ENCODE results near the gene NTMT1. TPM values are rescaled to one million over a fixed set of nuclear protein-coding genes. Genes with fewer than 3 reads are reported as not detected.

The NTMT1 gene
- total RNA-seq, 1 donor from 2014 or later: 40.8 TPM

- Histone ChIP-seq H3K36me3 (ENCODE audit: control insufficient read depth, insufficient read depth, low read length) (no peaks in the 10 kb centered on the region), H3K27me3 (ENCODE audit: control insufficient read depth, insufficient read depth, low read length) (no peaks in the 10 kb centered on the region), H3K4me3 (ENCODE audit: low read depth, low read length) (no peak overlapping the region)
- DNase-seq (ENCODE audit: low read depth): no peak
- TF ChIP-seq, protein P1, sequence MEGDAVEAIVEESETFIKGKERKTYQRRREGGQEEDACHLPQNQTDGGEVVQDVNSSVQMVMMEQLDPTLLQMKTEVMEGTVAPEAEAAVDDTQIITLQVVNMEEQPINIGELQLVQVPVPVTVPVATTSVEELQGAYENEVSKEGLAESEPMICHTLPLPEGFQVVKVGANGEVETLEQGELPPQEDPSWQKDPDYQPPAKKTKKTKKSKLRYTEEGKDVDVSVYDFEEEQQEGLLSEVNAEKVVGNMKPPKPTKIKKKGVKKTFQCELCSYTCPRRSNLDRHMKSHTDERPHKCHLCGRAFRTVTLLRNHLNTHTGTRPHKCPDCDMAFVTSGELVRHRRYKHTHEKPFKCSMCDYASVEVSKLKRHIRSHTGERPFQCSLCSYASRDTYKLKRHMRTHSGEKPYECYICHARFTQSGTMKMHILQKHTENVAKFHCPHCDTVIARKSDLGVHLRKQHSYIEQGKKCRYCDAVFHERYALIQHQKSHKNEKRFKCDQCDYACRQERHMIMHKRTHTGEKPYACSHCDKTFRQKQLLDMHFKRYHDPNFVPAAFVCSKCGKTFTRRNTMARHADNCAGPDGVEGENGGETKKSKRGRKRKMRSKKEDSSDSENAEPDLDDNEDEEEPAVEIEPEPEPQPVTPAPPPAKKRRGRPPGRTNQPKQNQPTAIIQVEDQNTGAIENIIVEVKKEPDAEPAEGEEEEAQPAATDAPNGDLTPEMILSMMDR (IDR thresholded peaks at IDR 0.05; ENCODE audit: insufficient read depth, low read length, severe bottlenecking): no peak
- FAIRE-seq: no peak
These were observed 29.9 kb upstream of the NTMT1 start for GRCh38 chr9:129595903-129596540.

DNA sequence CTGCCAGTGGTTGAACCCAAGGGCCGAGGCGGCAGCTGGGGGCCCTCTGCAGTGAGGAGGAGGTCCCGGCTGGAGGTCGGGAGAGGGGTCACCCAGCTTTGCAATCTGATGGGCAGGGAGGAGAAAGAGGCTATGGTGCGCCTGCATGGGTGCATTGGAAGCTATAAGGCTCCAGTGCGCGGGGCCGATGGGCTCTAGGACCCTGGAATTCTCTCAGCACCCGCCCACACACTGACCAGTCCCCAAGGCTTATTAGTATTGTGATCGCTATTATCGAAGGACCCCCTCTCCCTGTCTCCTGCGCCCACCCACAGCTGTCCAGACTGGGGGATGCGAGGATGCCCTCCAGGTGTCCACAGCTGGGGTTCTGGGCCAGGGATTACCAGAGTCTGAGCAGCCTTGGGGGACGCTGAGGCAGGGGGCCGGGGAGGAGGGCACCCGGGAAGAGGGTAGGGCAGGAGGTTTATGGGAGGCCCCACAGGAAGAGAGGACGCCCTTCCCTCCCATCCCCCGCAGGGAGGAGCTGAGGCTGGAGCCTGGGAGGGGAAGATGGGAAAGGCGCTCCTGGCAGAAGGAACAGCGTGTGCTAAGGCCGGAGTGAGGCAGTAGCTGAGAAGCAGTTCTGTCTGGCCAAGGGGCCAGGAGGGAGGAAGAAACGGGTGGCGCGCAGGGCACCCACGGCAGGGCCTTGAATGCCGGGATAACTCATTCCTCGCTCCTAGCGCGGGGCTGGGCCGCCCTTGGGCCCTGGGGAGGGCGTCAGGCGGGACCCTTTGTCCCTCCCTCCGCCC lies 29.2 kb upstream of the NTMT1 start:
- Histone ChIP-seq H3K36me3 (ENCODE audit: control insufficient read depth, insufficient read depth, low read length) (no peaks in the 10 kb centered on the region), H3K4me3 (ENCODE audit: low read depth, low read length) (peak overlapping the region; percentile 50), H3K27me3 (ENCODE audit: control insufficient read depth, insufficient read depth, low read length) (no peaks in the 10 kb centered on the region)
- peak; percentile 41 for DNase-seq (ENCODE audit: low read depth)
- no peak for FAIRE-seq
- TF ChIP-seq, protein P1 (IDR thresholded peaks at IDR 0.05; ENCODE audit: insufficient read depth, low read length, severe bottlenecking): no peak

- peak overlapping the region; percentile 50 for H3K4me3 ChIP-seq (ENCODE audit: low read depth, low read length)
- DNase-seq (ENCODE audit: low read depth) (peak; percentile 33), FAIRE-seq (no peak)
These were observed 28.4 kb upstream of the NTMT1 start for GRCh38 chr9:129597355-129598088.

GRCh38 chr9:129598089-129598596 lies 27.8 kb upstream of the NTMT1 start:
- no peaks in the 10 kb centered on the region for H3K27me3 ChIP-seq (ENCODE audit: control insufficient read depth, insufficient read depth, low read length)
- DNase-seq (ENCODE audit: low read depth) (no peak), FAIRE-seq (no peak)
- TF ChIP-seq, protein P1 (IDR thresholded peaks at IDR 0.05; ENCODE audit: insufficient read depth, low read length, severe bottlenecking): no peak
- H3K36me3 ChIP-seq (ENCODE audit: control insufficient read depth, insufficient read depth, low read length): no peaks in the 10 kb centered on the region
- H3K4me3 ChIP-seq (ENCODE audit: low read depth, low read length): peak overlapping the region; percentile 50

More at GRCh38 chr9:129597355-129598088, 28.4 kb upstream of the NTMT1 start:
- Histone ChIP-seq H3K27me3 (ENCODE audit: control insufficient read depth, insufficient read depth, low read length) (no peaks in the 10 kb centered on the region), H3K36me3 (ENCODE audit: control insufficient read depth, insufficient read depth, low read length) (no peaks in the 10 kb centered on the region)
- TF ChIP-seq, protein P1 (IDR thresholded peaks at IDR 0.05; ENCODE audit: insufficient read depth, low read length, severe bottlenecking): no peak

DNA sequence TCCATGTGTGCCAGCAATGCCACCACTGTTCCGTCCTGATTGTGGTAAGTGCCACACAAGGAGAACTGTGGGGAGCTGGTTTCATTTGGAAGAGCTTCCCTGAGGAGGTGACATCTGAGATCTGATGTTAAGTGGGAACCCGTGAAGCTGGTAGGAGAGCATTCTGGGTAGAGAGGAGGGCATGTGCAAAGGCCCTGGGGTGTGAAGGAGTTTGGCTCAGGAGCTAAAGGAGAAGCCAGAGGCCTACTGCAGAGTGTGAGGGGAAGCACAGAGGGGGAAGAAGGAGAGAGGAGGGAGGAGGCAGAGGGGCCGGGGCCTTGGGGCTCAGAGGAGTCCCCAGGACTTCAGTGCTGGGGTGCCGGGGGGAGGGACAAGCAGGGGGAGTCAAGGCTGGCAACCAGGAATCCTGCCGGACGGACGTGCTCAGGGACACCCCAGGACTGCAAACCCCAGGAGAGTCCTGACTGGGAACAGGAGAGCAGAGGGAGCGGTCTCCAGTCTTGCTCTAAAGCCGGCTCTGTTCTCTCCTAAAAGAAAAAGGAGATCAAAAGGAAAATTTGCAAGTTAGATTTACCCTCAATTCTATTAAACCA lies 24.8 kb upstream of the NTMT1 start:
- Histone ChIP-seq H3K27me3 (ENCODE audit: control insufficient read depth, insufficient read depth, low read length) (no peaks in the 10 kb centered on the region), H3K36me3 (ENCODE audit: control insufficient read depth, insufficient read depth, low read length) (no peaks in the 10 kb centered on the region), H3K4me3 (ENCODE audit: low read depth, low read length) (no peak overlapping the region)
- TF ChIP-seq, protein P1 (IDR thresholded peaks at IDR 0.05; ENCODE audit: insufficient read depth, low read length, severe bottlenecking): no peak
- DNase-seq (ENCODE audit: low read depth) (no peak), FAIRE-seq (no peak)
